NCI-H2196 (cell line): ENCODE measurements around the gene MBD3L2B.

Experiments used
- DNase-seq: peaks from one replicate; lab custom pipeline; 2025; ENCODE audit not compliant: unreplicated experiment; lab: John Stamatoyannopoulos, UW

The MBD3L2B gene

DNA sequence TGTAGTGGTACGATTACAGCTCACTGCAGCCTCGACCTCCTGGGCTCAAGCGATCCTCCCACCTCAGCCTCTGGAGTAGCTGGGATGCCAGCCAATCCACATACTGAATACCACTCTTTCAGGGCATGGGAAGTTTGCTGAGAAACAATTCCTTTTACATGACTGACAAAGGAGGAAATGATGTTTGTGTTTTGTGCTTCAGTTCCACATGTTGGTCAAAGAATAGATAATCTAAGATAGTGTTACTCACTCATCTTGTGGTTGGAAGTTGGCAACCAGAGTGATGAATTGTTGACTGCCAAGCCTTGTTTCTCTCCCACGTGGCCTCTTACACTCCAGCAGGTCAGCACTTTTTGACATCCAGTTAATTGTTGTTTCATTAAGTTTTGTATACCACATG lies 7.6 kb downstream of the MBD3L2B start:
- DNase-seq: no peak

DNA sequence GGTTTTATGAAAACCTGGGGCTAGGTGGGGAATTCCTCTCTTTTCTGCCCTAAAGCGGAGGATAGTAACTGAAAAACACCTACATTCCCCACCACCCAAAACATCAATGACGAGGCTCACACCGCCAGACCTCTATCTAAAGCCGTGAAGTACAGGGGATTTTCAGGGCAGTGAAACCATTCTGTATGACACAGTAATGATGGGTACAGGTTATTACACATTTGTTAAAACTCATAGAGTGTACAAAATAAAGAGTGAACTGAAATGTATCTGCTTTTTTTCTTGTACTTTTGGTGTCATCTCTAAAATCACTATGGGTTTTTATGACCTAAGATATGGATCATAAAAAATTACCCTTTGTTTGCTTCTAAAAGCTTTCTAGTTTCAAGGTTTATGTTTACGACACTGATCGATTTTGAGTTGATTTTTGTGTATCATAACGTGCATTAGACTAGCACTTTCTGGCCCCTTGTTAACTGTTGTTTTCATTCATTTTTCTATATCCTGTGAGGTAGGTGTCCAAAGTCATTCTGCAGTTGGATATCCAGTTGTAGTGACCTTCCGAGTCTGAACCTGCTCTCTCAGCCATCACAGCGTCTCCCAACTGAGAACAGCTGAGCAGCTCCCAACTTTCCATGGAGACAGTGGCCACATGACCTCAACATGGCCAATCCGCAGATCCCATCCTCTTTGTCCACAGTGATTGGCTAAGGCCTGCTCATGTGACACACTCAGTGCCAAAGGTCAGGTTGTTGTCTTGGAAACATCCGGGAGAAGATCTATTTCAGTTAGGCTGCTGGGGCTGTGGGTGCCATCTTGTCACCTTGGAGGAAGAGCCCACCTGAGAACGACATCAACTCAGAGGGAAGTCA lies 10.3 kb downstream of the MBD3L2B start:
- DNase-seq: no peak

DNA sequence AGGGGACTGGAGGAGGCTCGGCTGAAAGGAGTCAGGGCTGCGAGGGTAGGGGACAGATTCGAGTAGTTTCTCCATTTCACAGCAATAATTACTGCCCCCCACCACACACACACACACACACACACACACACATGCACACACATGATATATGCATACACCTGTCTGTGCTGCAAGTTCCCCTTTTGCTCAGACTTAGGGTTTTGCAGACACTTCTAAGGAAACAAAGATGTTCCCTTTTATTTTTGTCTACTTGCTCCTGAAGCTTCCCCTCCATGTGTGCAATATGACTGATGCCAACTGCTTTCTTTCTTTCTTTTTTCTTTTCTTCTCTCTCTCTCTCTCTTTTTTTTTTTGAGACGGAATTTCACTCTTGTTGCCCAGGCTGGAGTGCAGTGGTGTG lies 13.4 kb downstream of the MBD3L2B start:
- no peak for DNase-seq

DNA sequence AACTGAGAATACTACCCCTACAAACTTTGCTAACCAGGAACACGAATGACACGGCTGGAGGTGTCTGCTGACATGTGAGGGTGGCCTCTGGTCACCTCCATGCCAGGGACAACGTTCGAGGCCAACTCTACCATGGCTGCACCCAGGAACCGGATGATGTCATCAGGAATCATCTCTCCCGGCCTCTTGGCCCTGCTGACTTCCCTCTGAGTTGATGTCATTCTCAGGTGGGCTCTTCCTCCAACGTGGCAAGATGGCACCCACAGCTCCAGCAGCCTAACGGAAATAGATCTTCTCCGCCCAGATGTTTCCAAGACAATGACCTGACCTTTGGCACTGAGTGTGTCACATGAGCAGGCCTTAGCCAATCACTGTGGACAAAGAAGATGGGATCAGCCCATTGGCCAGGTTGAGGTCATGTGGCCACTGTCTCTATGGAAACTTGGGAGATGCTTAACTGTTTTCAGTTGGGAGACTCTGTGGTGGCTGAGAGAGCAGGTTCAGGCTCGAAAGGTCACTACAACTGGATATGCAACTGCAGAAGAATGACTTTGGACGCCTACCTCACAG lies 15.0 kb downstream of the MBD3L2B start:
- DNase-seq: no peak

DNA sequence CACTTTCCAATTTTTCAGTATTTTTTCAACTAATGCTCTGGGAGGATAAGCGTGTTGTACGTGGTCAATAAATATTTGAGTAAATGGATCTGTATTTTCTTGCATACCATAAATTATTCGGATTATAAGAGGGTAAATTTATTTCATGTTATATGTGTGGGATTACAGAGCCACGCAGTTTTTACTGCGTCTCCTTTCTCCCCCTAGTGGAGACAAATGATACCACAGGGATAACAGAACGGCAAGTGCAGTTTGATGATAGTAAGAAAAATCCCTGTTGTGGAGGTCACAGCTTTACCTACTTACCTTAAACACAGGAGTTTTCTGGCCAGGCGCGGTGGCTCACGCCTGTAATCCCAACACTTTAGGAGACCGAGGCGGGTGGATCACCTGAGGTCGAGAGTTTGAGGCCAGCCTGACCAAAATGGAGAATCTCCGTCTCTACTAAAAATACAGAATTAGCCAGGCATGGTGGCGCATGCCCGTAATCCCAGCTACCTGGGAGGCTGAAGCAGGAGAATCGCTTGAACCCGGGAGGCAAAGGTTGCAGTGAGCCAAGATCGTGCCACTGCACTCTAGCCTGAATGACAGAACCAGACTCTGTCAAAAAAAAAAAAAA lies 16.8 kb downstream of the MBD3L2B start:
- peak; percentile 62 for DNase-seq

DNA sequence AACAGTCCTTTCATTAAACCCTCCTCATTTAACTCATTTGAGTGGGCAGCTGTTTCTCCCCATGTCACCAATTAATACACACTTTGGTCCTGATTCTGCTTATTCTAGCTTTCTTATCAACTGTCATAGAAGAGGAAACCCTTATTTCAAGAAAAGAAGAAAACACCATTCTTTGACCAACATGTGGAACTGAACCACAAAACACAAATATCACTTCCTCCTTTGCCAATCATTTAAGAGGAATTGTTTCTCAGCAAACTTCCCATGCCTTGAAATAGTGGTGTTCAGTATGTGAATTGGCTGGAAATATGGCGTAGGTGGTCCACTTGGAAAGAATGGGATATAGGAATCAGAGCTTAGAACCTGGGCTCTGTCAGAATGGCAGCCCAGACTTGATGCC lies 20.4 kb downstream of the MBD3L2B start:
- DNase-seq: no peak

DNA sequence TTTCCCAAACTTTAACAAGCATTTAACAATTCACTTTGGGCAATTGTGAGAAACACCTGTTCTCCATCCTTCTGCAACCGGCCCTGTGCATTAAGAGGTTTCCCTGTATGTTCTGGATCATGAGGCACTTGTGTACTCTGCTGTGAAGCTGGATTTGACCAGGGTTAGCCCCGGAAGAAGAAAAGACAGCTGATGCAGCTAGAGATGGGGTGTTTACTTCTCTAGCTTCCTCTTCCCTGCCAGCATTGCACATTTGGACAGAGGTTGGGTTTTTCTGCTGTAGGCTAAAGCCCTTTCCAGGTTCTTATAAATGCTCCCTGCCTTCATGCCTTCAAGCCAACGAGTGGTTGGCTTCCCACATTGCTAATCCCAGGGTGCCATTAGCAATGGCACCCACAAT lies 20.9 kb downstream of the MBD3L2B start:
- DNase-seq: no peak

DNA sequence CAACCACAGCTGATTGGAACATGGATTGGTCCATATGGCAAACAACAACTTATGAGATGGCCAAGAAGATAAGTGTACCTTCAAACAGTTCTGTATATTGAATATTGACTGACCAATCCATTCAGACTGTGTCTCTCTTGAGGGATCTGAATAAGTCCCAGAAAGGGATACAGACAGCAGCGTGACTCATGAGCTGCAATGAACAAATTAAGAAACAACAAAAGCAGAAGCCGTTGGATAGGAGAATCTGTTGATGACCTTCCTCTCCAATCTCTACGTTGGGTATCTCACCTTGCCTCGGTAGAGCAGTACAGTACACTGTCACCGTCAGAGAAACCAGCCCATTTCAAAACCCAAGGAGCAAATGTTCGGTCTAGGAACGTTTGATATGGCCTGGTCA lies 21.3 kb downstream of the MBD3L2B start:
- DNase-seq: no peak

DNA sequence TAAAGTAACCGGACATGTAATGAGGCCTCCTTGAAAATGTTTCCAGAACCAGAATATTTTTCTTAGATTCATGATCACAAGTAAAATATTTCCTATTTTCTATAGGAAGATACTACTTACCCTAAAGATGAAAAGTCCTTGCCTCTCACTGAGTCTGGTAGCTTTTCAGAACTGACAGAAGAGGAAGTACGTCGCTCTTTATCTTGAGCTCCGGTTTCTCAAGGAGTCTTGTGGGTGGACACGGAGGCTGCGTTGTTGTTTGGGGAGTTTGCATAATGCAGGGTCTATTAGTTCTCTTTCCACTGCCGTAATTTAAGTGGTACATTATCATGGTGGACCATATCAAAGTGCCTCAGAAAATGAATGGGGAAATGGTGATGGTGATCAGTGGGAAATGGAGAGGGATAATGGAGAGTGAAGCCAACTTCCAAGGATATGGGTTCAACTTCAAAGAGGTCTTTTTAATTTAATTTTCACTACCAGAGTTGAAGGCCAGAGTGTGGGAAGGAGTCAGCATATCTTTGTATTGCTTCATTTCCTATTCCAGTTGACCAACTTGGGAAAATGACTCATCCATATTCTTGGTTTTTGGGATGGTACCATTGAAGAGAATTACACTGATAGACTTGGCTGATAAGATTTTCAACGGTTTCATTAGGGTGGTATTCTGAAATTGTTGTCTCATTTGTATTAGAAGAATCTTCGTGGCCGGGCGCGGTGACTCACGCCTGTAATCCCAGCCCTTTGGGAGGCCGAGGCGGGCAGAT lies 23.4 kb downstream of the MBD3L2B start:
- no peak for DNase-seq

DNA sequence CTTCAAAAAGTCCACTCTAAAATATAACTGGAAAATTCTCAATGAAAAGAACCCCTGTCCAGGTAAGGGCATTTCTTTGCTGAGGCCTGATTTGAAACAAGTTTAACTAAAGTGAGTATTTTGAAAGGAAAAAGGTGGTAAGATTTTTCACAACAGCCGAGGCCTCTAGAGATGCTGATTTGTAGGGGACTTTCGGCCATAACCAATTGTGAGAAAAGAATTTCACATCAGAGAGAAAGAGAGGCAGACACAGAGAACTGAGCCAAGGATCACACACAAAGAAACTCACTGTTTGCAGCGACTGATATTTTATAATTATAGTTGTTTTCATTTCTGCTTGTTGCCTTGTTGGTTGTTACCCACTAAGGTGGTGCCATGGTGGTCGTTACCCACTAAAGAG lies 24.4 kb downstream of the MBD3L2B start:
- no peak for DNase-seq

DNA sequence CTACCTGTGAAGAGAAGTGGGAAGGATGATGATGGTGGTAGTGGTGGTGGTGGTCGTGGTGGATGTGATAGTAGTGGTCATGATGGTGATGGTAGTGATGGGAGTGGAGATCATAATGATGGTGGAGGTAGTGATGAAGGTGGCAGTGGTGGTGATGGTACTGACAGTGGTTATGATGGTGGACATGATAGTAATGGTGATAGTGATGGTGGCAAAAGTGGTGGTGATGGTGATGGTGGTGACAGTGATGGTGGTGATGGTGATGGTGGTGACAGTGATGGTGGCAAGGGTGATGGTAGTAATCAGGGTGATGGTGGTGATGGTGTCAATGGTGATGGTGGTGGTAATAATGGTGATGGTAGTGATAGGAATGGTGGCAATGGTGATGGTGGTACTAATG lies 26.2 kb downstream of the MBD3L2B start:
- no peak for DNase-seq

DNA sequence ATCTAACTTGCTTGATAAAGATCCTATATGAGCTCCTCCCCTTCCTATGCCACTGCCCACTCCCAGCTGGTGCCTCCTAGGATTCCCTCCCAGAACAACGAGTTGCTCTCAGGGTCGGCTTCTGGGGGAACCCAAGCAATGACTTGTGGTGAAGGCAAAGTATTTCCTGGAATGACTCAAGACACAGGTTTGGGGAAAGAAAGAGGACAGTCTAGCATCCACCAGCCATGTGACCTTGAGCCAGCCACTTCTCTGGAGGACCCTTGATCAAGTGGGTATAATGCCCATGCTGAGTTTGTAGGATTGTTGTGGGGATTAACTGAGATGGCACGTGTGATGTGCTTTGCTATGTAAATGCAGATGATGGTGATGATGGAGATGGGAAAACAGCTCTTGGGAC lies 33.0 kb downstream of the MBD3L2B start:
- no peak for DNase-seq

DNA sequence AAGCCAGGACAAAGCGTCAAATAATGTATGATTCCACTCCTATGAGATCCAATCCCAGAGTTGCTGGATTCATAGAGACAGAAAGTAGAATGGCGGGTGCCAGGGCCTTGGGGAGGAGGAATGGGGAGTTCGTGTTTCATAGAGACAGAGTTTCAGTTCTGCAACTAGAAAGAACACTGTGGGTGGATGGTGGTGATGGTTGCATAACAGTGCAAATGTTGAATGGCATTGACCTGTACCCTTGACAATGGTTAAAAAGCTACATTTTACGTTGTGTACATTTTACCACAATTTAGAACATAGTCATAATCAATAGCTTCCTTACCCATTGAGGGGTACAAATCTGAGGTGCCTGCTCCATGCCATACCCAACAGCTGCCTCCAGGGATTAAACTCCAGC lies 33.4 kb downstream of the MBD3L2B start:
- no peak for DNase-seq

DNA sequence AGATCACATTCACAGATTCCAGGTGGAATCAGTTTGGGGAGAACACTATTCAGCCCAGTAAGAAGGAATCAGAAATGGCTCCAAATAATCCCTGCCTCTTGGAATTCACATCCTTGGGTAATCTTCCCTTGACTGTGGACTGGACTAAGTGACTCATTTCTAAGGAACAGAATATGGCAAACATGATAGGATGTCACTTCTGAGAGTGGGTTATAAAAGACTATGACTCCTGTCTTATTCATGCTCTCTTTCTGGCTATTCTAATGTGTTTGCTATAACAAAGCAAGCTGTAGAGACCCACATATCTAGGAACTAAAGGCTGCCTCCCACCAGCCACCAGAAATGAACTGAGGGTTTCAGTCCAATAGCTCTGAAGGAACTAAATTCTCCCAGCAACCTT lies 37.8 kb downstream of the MBD3L2B start:
- no peak for DNase-seq

DNA sequence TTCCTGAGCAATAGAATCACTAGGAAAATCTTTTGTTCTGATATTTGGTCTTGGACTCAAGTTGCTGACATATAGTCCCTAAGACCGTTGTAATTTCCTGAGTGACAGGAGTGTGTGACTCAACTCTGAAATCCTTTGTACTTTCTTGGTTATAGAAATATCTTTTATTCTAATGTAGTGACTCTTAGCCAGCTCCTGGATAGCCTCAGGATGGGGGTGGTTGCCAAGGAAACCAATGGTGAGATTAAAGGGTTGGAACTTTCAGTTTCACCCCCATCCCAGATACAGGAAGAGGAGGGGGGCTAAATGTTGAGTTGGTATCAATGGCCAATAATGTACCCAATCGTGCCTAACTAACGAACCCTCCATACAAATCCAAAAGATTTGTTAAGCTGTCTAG lies 41.8 kb downstream of the MBD3L2B start:
- DNase-seq: no peak

DNA sequence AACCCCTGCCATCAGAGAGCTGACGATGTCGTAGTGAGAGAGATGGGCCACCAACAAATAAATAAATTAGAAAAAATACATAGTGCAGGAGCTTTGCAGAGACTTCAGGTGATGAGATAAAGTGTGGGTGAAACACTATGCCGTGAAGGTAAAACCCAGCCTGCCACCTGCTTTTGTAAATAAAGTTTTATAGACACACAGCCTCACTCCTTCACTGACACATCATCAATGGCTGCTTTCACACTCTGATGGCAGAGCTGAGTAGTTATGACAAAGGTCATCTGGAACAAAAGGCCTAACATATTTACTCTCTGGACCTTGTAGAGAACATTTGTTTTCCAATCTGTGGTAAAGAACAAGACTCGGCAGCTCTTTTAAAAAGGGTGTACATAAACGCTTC lies 45.0 kb downstream of the MBD3L2B start:
- no peak for DNase-seq

DNA sequence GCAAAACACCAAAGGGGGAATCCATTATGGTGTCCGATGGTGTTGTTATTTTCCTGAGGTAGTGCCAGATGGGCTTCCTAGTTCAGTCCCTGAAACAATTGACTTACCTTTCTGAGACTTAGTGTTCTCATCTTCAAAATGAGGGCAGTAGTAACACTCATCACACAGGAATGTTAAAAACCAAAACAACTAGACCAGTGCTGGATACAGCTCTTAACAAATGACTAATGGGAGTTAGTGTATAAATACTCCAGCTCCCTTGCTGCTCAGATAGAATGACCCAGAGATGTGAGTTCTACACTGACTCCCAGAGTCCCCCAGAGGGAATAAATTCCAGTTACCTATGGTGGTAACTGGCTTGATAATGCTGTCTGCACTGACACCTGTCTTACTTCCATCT lies 49.9 kb downstream of the MBD3L2B start:
- DNase-seq: no peak

DNA sequence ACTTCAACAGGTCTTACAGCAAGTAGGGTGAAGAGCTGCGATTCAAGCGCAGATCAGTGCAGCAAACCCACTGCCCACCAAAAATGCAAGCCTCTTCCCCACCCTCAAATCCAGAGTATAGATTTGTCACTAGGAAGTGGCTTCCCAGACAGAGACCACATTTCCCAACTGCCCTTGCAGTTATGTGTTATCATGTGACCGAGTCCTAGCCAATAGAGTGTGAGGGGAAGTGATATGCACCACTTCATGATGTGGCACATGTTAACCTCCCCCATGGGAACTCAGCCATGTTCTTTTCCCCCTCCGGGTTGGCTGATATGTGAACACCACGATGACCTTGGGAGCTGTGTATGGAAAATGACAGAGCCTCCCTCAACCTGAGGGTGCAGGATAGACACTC lies 50.8 kb downstream of the MBD3L2B start:
- no peak for DNase-seq

DNA sequence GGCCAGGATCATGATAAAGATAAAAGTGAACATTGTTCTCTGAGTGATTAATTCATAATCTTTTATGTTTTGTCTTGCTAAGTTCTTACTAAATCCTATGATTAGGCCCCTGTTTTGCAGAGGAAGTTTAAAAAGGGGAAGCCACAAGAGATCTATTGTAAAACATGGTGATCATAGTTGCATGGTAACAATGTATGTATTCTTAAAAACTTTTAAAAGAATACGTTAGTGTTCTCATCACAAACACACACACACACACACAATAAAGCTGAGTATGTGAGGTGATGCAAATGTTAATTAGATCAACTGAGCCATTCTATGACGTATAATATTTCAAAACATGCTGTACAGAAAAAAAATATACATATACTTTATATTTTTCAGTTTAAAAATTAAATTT lies 51.2 kb downstream of the MBD3L2B start:
- DNase-seq: no peak

DNA sequence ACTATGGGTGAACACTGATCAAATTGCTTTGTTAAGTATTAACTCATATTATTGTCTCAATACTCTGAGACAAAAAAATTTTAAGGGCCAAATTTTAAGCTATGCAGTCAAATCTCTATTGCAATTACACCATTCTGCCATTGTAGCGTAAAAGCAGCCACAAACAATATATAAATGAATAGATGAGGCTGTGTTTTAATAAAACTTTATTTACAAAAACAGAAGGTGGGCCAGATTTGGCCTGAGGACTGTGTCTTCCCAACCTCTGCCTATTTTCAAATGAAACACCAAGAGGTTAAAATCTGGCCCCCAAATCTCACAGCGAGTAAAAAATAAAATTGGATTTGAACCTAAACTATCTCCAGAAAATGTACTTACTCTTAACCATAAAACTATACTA lies 51.7 kb downstream of the MBD3L2B start:
- DNase-seq: no peak
